HG02981 (cell line): ENCODE data around the gene L1TD1.
"Not testable (repeated sequence)": the region's sequence is repeated elsewhere in the genome, so short reads cannot be mapped to it uniquely, and the experiment has no call there.

Source experiments
- ATAC-seq: cut with Tn5 transposase; IDR thresholded peaks from one replicate; pipeline ENCODE4 v1.9.1; 2021; ENCODE audit warnings: mild to moderate bottlenecking, moderate library complexity; ENCODE audit not compliant: unreplicated experiment

The L1TD1 gene

GRCh38 chr1:62235576-62235975, 40.9 kb downstream of the L1TD1 start:
- no peak for ATAC-seq

DNA sequence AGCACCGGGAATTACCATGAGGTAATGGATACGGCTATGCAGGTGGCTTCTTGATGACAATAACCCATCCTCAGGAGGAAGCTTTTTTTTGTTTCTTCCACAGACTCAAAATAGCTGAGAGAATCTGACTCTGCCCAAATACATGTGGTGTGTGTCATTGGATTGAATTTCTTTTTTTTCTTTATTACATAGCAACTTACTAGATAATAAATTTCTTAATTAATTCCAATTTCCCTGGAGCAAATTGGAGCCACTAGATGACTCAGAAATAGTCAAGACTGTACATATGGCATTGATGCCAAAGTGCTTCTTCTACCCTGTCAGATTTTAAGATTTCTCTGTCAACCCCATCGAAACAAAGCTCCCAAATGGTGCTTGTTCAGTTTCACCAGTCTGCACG, 42.7 kb downstream of the L1TD1 start:
- no peak for ATAC-seq

DNA sequence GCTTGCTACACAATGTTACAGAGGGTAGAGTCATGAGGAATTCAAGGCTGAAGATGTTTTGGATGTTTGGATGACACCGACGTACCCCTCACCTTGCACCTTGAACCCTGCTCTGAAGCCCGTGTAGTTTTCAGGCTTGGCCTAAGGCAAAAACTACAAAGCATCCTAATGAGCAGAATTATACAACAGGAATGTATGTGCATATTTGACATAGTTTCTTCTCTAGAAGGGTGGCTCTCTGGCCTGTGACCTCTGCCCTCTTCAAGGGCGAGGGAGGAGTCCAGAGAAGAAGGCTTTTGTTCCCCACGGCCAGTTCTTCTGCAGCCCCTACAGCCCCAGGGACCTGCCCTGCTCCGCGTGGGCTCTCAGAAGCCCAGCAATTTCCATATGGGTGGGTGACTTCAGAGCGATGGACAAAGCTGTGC, 43.3 kb downstream of the L1TD1 start:
- no peak for ATAC-seq

DNA sequence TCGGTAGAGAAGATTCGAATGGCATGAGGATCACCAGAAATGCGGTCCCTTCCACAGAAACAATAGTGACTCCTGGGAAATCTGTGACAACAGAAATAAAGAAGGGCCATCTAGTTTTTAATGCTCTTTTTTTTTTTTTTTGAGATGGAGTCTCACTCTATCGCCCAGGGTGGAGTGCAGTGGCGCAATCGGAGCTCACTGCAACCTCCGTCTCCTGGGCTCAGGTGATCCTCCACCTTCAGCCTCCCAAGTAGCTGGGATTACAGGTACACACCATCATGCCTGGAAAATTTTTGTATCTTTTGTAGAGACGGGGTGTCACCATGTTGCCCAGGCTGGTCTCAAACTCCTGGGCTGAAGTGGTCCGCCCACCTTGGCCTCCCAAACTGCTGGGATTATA, 43.9 kb downstream of the L1TD1 start:
- ATAC-seq, result no peak

GRCh38 chr1:62239652-62240403, 45.2 kb downstream of the L1TD1 start:
- not testable (repeated sequence) for ATAC-seq

GRCh38 chr1:62240651-62241370, 46.2 kb downstream of the L1TD1 start:
- no peak for ATAC-seq

DNA sequence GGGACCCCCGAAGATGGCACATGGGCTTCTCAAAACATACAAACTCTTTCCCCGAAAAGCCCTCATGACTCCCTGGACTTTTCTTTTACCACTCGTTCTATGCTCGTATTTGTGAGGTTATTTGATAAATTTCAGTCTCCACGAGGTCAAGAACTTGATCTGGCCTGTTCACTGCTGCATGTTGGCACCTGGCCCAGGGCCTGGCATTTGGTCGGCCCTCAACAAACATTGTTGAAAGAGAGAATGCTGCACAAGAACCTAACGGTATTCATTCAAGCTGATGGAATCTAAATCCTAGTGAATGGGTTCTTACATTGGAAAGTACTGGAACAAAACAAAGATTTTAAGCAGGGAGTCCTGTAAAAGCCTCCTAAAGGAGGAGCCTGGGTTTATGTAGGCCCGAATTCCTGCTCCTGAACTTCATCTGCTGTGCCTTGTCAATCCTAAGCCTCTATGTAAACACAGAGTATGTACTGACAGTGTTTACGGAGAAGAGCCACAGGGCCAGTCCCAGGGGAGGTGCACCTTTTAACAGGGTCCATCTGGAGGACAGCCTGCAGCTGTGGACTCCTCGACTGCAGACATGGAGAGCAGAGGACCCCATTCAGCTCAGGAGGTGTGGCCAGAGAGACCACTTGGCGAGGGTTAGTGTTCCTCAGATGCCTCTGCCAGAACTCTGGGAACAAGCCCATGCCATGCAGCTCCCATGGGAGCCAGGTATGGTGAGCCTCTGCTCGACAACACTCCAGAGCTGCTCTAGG, 46.9 kb downstream of the L1TD1 start:
- ATAC-seq, result no peak

DNA sequence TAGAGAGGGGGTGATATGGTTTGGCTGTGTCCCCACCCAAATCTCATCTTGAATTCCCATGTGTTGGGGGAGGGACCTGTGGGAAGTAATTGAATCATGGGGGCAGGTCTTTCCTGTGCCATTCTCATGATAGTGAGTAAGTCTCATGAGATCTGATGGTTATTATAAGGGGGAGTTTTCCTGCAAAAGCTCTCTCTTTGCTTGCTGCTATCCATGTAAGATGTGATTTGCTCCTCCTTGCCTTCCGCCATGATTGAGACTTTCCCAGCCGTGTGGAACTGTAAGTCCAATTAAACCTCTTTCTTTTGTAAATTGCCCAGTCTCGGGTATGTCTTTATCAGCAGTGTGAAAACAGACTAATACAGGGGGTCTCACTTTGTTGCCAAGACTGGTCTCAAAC, 49.7 kb downstream of the L1TD1 start:
- not testable (repeated sequence) for ATAC-seq

DNA sequence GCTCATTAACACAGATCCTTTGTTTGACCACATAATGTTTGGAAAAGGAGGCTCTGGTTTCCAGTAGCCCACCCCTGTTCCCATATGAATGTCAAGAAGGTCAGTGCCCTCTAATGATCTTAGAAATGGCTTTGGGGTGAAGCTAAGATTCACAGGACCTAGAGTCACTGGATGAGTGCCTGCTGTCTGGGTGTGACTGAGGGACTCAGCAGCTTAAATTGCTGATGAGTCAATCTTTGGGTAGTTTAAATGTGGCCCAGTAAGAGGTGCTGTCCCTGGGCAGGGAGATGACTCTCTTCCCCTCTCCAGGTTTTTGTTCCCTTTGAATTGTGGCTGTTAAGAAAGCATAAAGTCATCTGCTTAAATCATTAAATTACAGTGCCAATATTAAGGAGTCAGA, 50.6 kb downstream of the L1TD1 start:
- no peak for ATAC-seq

DNA sequence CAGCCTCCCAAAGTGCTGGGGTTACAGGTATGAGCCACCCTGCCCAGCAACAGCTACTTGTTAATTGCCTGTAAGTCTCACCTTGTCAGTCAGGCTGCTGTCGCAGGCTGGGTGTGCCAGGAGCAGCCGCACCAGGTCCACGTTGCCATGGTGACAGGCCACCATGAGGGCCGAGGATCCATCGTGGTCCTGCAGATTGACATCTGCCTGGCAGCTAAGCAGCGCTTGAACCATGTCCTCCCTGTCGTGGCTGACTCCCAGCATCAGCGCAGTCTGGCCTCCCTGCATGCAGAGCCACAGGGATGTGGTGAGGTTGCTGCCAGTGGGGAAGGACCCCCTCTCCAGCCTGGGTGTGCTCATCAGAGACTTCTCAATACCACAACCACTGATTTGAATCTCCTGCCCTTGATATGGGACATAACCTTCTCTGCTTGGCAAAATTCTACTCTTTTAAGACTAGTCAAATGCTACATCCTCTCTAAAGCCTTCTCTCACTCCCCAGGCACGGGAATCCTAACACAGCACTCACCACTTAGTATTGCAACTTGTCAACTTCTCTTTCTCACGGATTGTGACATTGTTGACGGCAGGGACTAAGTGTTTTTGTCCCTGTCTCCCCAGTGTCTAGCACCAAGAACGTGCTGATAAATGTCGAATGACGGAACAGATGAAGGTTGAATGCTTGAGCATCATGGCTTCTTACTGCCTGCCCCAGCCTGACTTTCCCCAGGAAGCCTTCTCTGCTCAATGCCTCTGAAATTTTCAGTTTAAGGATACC, 52.9 kb downstream of the L1TD1 start:
- ATAC-seq, result no peak

- ATAC-seq, result no peak
Observed at GRCh38 chr1:62250126-62250726, 55.6 kb downstream of the L1TD1 start.

DNA sequence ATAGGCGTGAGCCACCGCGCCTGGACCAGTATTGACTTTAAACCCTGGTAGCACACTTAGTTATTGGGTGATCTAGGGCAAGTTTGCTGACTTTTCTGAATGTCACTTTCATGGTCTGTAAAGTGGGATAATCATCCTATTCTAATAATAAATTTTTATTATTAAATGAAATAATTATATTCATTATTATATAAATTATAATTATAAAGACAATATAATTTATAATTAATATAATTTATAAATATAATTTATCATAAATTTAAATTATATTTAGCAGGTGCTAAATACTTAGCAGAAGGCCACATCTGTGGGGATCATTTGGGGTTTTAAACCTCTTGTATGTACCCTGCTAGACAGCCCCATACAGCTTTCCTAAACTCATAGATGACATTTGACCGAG, 64.9 kb downstream of the L1TD1 start:
- ATAC-seq, result no peak

DNA sequence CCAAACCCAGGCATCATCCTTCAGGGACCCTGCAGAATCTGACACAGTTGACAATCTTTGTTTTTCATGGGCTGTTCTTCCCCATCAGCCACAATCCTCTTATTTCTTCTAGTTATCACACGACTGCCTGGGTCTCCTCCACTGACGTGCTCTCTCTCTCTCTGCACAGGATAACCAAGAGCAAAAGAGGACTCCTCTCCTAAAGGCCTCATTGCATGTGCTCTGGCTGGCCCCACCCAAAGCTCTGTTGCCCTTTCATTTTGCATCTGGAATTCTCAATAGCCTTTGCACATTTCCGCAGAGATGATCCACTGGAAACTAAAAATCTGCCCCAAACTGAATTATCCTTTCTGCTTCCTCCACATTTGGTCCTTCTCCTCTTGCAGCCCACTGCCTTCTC, 66.0 kb downstream of the L1TD1 start:
- ATAC-seq, result no peak
